Keratinocyte (primary cell): Measurements from ENCODE around the gene SEL1L3. TPM values are rescaled to one million over a fixed set of nuclear protein-coding genes. Genes with fewer than 3 reads are reported as not detected.

Source experiments
- DNase-seq: peaks from one replicate; pipeline ENCODE4 v3.0.0-alpha.2; 2011; ENCODE audit warnings: low read depth, missing footprints, low spot score
- FAIRE-seq: peaks from 2 replicates; lab custom pipeline; 2011; peaks lifted over from hg19 to GRCh38; lab: Jason Lieb, UNC
- H2AFZ ChIP-seq: 2 replicates; pipeline ENCODE4 v1.6.0; 2012; ENCODE audit warnings: low read length, control low read depth, inconsistent platforms; ENCODE audit not compliant: control insufficient read depth
- H3K27ac ChIP-seq: 2 replicates; pipeline ENCODE4 v1.5.1; 2011; ENCODE audit warnings: low read length; ENCODE audit not compliant: control insufficient read depth, insufficient read depth
- H3K27me3 ChIP-seq: 3 replicates; pipeline ENCODE4 v1.6.0; 2011; ENCODE audit warnings: low read length; ENCODE audit not compliant: control insufficient read depth, insufficient read depth; ENCODE audit errors: extremely low read depth
- H3K36me3 ChIP-seq, 2 experiments: 2 replicates in 1 of 2; 3 replicates in 1 of 2; pipeline ENCODE4 v1.5.1; 2011; ENCODE audit warnings: low read length in 2 of 2, mild to moderate bottlenecking in 1 of 2; ENCODE audit not compliant: control insufficient read depth in 2 of 2, insufficient read depth in 2 of 2; ENCODE audit errors: extremely low read depth in 1 of 2
- H3K4me1 ChIP-seq: 3 replicates; pipeline ENCODE4 v1.5.1; 2011; ENCODE audit warnings: low read length; ENCODE audit not compliant: control insufficient read depth, insufficient read depth; ENCODE audit errors: extremely low read depth
- H3K4me2 ChIP-seq: 3 replicates; pipeline ENCODE4 v1.6.0; 2011; ENCODE audit warnings: low read depth, low read length; ENCODE audit not compliant: control insufficient read depth, insufficient read depth; ENCODE audit errors: extremely low read depth
- H3K4me3 ChIP-seq, 3 experiments: fragments of 200-600 bp in 1 of 3; sonication (generic) in 1 of 3; 2 replicates in 2 of 3; 3 replicates in 1 of 3; pipeline ENCODE4 v1.5.1; 2011 to 2016; ENCODE audit warnings: low read length in 3 of 3, mild to moderate bottlenecking in 3 of 3, control low read depth in 2 of 3, inconsistent platforms in 1 of 3, low read depth in 1 of 3, mixed read lengths in 1 of 3, mixed run types in 1 of 3, moderate library complexity in 1 of 3; ENCODE audit not compliant: control insufficient read depth in 2 of 3, insufficient read depth in 2 of 3; ENCODE audit errors: extremely low read depth in 1 of 3
- H3K79me2 ChIP-seq: 2 replicates; pipeline ENCODE4 v1.6.0; 2012; ENCODE audit warnings: low read length; ENCODE audit not compliant: control insufficient read depth, insufficient read depth
- H3K9ac ChIP-seq: 3 replicates; pipeline ENCODE4 v1.6.0; 2011; ENCODE audit warnings: low read length; ENCODE audit not compliant: control insufficient read depth, insufficient read depth; ENCODE audit errors: extremely low read depth
- H3K9me1 ChIP-seq: 3 replicates; pipeline ENCODE4 v1.6.0; 2011; ENCODE audit warnings: low read length; ENCODE audit not compliant: control insufficient read depth, insufficient read depth; ENCODE audit errors: extremely low read depth
- H3K9me3 ChIP-seq: 2 replicates; pipeline ENCODE4 v1.5.1; 2012; ENCODE audit warnings: low read depth, low read length; ENCODE audit not compliant: control insufficient read depth
- H4K20me1 ChIP-seq: 3 replicates; pipeline ENCODE4 v1.6.0; 2011; ENCODE audit warnings: low read length; ENCODE audit not compliant: control insufficient read depth, insufficient read depth; ENCODE audit errors: extremely low read depth
- EZH2 ChIP-seq: IDR thresholded peaks from one replicate; pipeline ENCODE4 v1.6.1; 2012; ENCODE audit warnings: inconsistent platforms, mild to moderate bottlenecking, low read length, moderate library complexity
- dilution Hi-C: fragments of 300-500 bp; cut with MboI; formaldehyde crosslinking; loops from one replicate; pipeline ENCODE4 v1.7.0; 2020; ENCODE audit warnings: low sequenced_read_pairs; ENCODE audit not compliant: extremely low pct_ligation_motif_present
- polyA plus RNA-seq, 5 experiments: library from polyadenylated mRNA; depleted of rRNA in 3 of 5; stranded (reverse) in 3 of 5; stranded (forward) in 1 of 5; unstranded in 1 of 5; fragments of >200 nt; gene quantifications; 1 replicate in 1 of 5; 2 replicates in 3 of 5; 3 replicates in 1 of 5; pipeline versions ENCODE4 v1.2.1 to v1.2.3, GENCODE V29; 2011 to 2012; ENCODE audit warnings: missing spikeins in 2 of 5, low read depth in 1 of 5, low replicate concordance in 1 of 5
- TF ChIP-seq, protein P1 (sequence below), 3 experiments: IDR thresholded peaks in 1 of 3; conservative IDR thresholded peaks in 1 of 3; optimal IDR thresholded peaks in 1 of 3; 2 replicates in 2 of 3; 3 replicates in 1 of 3; pipeline versions ENCODE3 to v1.5.1; 2011; ENCODE audit warnings: low read length in 3 of 3, mild to moderate bottlenecking in 3 of 3, moderate library complexity in 2 of 3, control low read depth in 1 of 3, inconsistent platforms in 1 of 3; ENCODE audit not compliant: insufficient read depth in 2 of 3; ENCODE audit errors: extremely low read depth in 1 of 3

The SEL1L3 gene
- polyA plus RNA-seq, 1 donor (not counting 4 experiments of a cell fraction or from before 2014, with no cell fraction given) = 67.9 TPM

DNA sequence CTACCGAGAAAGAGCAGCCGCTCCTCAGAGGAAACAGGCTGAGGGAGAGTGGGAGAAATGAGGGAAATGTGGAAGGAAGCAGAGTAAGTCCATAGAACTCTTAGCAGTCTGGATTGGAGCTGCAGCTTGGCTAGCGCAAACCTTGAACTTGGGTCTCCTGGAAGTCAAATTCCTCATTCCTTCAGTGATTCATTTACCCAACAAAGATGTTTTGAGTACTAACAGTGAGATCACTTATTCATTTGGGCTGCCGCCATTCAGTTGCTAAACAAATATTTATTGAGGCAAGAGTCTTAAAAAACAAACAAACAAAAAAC, 51.5 kb downstream of the SEL1L3 start:
- no peaks in the 10 kb centered on the region for H3K27me3 ChIP-seq
- H3K27ac ChIP-seq = no peak overlapping the region
- dilution Hi-C loops = no loop called here
- no peaks in the 10 kb centered on the region for H3K9me1 ChIP-seq
- no peak overlapping the region for H3K4me2 ChIP-seq
- no peaks in the 10 kb centered on the region for H3K9me3 ChIP-seq
- no peak overlapping the region for H3K9ac ChIP-seq
- DNase-seq (no peak), FAIRE-seq (no peak)
- H2AFZ ChIP-seq = no peak overlapping the region
- H3K36me3 ChIP-seq = peaks cover 0 to 6% of the 10 kb centered on the region in 2 experiments
- TF ChIP-seq, protein P1, sequence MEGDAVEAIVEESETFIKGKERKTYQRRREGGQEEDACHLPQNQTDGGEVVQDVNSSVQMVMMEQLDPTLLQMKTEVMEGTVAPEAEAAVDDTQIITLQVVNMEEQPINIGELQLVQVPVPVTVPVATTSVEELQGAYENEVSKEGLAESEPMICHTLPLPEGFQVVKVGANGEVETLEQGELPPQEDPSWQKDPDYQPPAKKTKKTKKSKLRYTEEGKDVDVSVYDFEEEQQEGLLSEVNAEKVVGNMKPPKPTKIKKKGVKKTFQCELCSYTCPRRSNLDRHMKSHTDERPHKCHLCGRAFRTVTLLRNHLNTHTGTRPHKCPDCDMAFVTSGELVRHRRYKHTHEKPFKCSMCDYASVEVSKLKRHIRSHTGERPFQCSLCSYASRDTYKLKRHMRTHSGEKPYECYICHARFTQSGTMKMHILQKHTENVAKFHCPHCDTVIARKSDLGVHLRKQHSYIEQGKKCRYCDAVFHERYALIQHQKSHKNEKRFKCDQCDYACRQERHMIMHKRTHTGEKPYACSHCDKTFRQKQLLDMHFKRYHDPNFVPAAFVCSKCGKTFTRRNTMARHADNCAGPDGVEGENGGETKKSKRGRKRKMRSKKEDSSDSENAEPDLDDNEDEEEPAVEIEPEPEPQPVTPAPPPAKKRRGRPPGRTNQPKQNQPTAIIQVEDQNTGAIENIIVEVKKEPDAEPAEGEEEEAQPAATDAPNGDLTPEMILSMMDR (optimal IDR thresholded peaks at IDR 0.05 in 1 of 3, IDR thresholded peaks at IDR 0.05 in 1 of 3, conservative IDR thresholded peaks at IDR 0.05 in 1 of 3; ENCODE audit: extremely low read depth in 1 of 3, insufficient read depth in 2 of 3, low read length in 3 of 3) = no peak
- no peak for TF ChIP-seq EZH2
- H3K4me3 ChIP-seq = no peak overlapping the region
- H4K20me1 ChIP-seq = no peaks in the 10 kb centered on the region
- H3K79me2 ChIP-seq = no peaks in the 10 kb centered on the region
- peaks cover 29% of the 10 kb centered on the region for H3K4me1 ChIP-seq

DNA sequence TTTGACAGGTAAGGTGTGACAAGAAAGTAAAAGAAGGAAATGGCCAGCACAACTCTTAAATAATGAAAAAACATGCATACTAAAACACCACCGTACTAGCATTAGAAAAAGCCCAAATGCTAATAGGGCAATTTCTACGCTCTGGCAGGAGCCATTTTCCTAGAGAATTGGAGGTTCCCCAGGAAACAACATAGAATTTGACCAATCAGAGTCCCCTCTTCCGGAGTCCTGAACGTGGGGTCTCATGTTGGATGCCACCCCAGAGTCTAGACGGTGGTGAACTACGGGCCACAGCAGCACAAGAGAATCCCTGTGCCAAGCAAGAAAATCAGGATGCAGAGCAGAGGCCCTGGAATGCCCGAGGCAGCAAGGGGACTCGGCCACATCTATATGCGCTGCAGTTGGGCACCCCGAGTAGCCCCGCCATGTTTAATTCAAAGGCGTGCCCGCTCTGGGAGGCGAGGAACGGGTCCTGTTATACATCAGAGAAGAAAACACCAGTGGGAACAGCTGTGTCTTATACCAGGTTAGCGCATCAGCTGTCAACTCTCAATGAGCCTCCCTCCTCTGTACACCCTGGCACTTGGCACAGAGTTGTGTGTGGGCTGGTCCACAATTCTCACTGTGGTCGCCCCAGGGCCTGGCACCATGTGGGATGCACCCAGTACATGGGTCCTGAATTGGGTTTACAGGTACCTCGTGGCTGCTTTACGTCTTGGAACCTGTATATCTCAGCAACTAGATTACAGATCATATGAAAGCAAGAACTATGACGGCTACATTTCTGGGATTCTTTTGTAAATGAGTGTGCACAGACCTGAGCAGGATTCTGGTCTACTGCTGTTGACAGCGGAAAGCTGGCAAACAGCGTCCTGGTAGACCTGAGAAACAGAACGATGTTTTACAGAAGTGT, 52.1 kb downstream of the SEL1L3 start:
- no peak for FAIRE-seq
- no peak overlapping the region for H2AFZ ChIP-seq

More for the DNA sequence above, 52.1 kb downstream of the SEL1L3 start:
- no peak for TF ChIP-seq EZH2
- TF ChIP-seq, protein P1 (optimal IDR thresholded peaks at IDR 0.05 in 1 of 3, IDR thresholded peaks at IDR 0.05 in 1 of 3, conservative IDR thresholded peaks at IDR 0.05 in 1 of 3; ENCODE audit: extremely low read depth in 1 of 3, insufficient read depth in 2 of 3, low read length in 3 of 3) = no peak
- dilution Hi-C loops = no loop called here
- Histone ChIP-seq H3K79me2 (no peaks in the 10 kb centered on the region), H3K4me2 (no peak overlapping the region), H3K36me3 (peaks cover 0 to 6% of the 10 kb centered on the region in 2 experiments), H3K9ac (no peak overlapping the region), H3K4me1 (peaks cover 27% of the 10 kb centered on the region), H3K9me3 (no peaks in the 10 kb centered on the region), H3K4me3 (no peak overlapping the region), H3K27ac (no peak overlapping the region), H3K27me3 (no peaks in the 10 kb centered on the region), H4K20me1 (no peaks in the 10 kb centered on the region), H3K9me1 (no peaks in the 10 kb centered on the region)
- DNase-seq = no peak
